GM18517 (cell line): Measurements from ENCODE around the gene CX3CL1.

Source experiments
- ATAC-seq: cut with Tn5 transposase; IDR thresholded peaks from one replicate; pipeline ENCODE4 v1.9.1; 2021; ENCODE audit warnings: mild to moderate bottlenecking, moderate library complexity; ENCODE audit not compliant: unreplicated experiment

CX3CL1 gene

GRCh38 chr16:57403965-57404817 is 31.9 kb downstream of the CX3CL1 start, which contains the start of gene CCL17:
TSS of gene CCL17 (plus strand) at chr16:57404767. CDS start at chr16:57413933, 9,166 bp downstream.
- no peak for ATAC-seq

GRCh38 chr16:57405097-57405496 is 32.8 kb downstream of the CX3CL1 start:
- ATAC-seq, result no peak

DNA sequence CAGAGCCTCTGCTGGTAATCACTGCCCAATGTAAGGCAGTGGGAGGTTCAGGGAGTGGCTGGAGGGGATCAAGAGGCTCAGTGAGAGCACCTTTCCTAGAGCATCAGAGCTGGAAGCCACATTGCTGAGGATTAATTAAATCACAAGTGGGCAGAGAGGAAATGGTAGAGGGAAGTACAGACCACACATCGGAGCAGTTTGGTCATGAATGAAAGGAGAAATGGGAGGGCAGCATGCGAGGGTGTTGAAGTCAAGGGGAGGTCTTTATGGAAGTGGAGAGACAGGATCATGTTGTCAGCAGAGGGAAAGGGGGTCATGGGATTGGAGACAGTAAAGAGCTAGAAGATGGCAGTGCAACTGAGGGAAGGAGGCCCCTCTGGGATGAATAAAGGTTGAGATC is 34.6 kb downstream of the CX3CL1 start:
- ATAC-seq, result no peak

- no peak for ATAC-seq
These were observed 35.4 kb downstream of the CX3CL1 start for GRCh38 chr16:57407521-57408353.

DNA sequence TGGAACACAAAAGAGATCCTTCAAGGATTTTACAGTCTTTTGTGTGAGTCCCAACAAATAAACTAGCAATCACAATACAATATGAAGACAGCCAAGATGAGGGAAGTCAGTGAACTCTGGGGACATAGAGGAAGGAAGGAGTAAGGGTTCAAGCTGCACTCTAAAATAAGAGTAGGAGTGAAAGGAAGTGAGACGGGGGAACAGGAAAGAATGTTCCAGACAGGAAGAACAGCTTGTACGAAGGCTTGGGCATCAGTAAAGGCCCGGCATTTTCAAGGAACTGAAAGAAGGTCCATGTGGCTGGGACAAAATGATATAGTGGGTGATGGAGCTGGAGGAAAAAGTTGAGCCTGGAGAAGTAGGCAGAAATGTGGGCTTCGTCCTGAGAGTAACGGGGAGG is 36.8 kb downstream of the CX3CL1 start:
- ATAC-seq, result no peak

DNA sequence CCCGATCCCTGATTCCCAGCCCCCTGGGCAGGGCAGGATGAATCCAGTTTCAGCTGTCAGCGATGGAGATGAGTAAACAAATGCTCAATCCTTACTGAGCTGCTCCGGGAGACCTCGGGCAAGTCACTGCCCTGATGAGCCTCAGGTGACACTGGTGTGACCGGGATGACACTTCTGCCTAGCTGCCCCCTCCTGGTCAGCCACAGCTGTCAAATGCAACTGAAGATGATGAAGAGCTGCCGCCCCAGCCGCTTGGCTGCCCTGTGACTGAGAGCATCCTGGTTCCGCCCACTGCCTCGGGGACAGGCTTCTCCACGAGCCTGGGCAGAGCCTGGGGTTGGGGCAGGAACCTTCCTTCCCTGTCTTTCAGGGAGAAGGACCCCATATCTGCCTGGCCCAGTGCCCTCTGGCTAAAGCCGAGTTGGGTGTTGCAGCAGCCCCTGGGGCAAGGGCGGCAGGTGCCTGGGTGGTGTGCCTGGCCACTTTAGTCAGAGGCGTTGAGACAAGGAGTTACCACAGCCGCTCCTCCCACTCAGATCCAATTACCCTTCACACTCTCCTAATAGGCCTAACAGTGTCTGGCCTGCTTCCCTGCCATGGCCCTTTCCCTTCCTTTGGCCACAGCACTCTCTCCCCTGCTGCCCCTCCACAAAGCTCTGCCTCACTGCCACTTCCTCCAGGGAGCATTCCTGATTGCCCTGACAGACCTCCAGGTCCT is 37.7 kb downstream of the CX3CL1 start:
- ATAC-seq, result no peak

DNA sequence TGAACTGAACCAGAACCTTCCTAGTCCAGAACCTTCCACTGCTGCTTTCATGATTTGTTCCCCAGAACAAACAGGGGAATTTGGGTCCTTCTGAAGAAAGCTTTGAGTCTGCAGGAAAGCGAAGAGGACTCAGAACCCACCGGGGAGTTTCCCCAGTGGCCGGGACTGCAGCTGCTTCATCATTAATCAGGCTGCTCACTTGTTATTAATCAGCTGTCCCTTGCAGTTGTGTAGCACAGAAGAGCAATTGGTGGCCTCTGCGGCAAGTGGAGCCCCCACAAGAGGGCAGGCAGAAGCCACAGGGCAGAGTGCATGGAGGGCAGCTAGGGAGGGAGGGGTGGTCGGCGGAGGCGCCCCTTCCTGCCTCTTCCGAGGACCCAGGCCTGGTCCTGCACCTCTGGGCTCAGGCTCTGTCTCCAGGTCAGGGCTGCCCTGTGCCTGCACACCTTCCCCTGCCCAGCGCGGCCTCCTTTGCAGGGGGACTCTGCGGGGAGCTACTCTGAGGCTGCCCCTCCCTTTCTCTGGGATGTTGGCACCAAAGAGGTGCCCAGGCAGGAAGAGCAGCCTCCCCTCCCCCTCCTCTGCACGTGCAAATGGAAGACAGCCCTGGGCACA is 39.2 kb downstream of the CX3CL1 start:
- no peak for ATAC-seq

GRCh38 chr16:57412584-57412983 is 40.3 kb downstream of the CX3CL1 start:
- ATAC-seq, result no peak

- ATAC-seq, result no peak
These were observed 41.0 kb downstream of the CX3CL1 start for GRCh38 chr16:57413301-57413730.

DNA sequence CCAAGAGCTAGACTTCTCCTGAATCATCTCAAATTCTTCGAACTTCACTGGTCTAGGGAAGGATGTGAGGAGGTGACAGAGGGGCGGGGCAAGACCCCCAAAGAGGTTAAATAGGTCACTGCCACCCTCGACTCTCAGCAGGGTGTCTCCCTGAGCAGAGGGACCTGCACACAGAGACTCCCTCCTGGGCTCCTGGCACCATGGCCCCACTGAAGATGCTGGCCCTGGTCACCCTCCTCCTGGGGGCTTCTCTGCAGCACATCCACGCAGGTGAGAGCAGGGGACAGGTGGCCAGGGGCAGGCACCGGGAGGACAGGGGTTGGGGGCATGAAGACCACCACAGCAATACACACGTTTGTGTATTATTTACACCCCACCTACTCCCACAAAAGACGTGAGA is 41.4 kb downstream of the CX3CL1 start:
- ATAC-seq, result no peak

- ATAC-seq, result no peak
These were observed 43.8 kb downstream of the CX3CL1 start for GRCh38 chr16:57416084-57416483.

- ATAC-seq, result no peak
These were observed 47.2 kb downstream of the CX3CL1 start for GRCh38 chr16:57419506-57419905.

DNA sequence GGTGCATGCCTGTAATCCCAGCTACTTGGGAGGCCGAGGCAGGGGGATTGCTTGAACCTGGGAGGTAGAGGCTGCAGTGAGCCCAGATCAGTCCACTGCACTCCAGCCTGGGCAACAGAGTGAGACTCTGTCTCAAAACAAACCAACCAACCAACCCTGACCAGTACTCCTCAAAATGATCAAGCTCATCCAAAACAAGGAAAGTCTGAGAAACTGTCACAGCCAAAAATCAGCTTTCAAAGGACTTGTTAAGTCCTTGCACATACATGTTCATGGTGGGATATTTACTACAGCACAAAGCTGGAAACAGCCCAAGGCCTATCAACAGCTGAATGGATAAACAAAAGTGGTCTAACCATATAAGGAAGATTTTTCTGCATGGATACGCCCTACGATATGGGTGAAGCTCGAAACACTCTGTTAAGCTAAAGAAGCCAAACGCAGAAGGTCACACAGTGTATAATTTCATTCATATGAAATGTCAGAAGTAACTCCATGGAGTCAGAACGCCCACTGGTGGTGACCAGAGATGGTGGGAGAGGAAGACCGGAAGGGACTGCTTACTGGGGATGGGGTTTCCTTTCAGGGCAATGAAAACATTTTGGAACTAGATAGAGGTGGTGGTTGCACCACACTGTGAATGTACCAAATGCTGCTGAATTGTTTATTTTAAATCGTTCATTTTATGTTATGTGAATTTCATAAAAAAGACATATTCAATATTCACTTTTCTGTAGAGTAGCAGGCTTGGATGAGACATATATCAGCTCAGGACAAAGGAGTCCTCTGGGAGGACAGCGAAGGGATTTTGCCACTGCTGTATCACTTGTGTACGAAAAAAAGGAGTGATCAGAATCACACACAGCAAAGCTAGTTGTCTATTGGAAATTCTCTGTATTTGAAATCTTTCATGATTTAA is 50.0 kb downstream of the CX3CL1 start:
- ATAC-seq, result no peak

DNA sequence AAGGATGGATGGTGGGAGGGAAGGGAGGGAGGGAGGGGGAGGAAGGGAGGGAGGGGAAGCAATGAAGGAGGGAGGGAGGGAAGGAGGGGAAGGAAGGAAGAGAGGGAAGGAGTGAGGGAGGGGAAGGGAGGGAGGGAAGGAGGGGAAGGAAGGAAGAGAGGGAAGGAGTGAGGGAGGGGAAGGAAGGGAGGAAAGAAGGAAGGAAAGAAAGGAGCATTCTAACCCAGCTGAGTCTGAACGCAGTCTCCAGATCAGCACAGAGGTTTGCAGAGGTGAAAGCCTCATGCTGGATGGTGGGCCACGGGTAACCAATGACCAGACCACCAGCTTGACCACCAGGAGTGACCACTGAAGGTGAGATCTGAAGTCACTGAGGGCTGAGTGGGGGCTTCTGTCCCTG is 50.9 kb downstream of the CX3CL1 start:
- ATAC-seq, result no peak

DNA sequence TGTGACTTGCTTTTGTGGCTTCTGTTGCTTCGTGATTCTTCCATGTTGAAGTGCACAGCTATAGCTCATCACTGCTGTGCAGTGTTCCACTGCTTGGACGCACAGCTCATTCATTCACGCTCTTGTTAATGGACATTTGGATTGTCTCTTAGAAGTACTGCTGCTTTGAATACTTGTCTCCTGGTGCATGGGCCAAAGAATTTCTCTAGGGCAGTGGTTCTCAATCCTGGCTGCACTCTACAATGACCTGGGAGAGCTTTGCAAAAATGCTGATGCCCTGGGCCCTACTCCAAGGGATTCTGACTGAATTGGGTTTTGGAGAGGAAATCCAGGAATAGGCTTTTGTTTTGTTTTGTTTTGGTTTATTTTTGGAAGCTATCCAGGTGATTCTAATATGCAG is 52.3 kb downstream of the CX3CL1 start:
- no peak for ATAC-seq

GRCh38 chr16:57426356-57426755 is 54.1 kb downstream of the CX3CL1 start:
- ATAC-seq, result no peak

GRCh38 chr16:57427307-57427706 is 55.0 kb downstream of the CX3CL1 start:
- no peak for ATAC-seq

GRCh38 chr16:57427824-57428223 is 55.5 kb downstream of the CX3CL1 start:
- ATAC-seq, result no peak

GRCh38 chr16:57430955-57431354 is 58.7 kb downstream of the CX3CL1 start:
- no peak for ATAC-seq

DNA sequence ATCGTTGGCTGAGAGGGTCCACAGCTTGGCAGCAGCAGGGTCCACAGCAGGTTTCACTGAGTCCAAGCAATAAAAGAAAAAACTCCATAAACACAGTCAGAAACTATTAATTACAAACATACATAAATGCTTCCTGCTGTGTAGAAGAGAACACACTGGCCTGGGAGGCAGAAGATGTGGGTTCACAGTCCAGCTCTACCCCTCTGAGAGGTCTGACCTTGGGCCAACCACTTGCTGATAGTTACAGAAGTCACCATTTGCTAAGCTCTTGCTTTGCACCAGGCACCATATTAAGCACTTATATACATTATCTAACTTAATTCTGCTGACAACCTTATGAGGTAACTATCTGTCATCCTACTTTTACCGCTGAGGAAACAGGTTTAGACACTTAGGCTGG is 60.2 kb downstream of the CX3CL1 start:
- no peak for ATAC-seq
